GM23338 (cell line): Measurements from ENCODE around the gene ZFY. TPM values are rescaled to one million over a fixed set of nuclear protein-coding genes. Genes with fewer than 3 reads are reported as not detected.
"Not testable (repeated sequence)": the region's sequence is repeated elsewhere in the genome, so short reads cannot be mapped to it uniquely, and the experiment has no call there.

Experiments
- ATAC-seq: fragments of 200-7000 bp; cut with Tn5 transposase; 3 replicates; pipeline ENCODE4 v1.9.1; 2020
- DNase-seq: peaks from one replicate; pipeline ENCODE4 v3.0.0-alpha.2; 2015; ENCODE audit warnings: low spot score
- H2AFZ ChIP-seq: fragments of 200-600 bp; sonication (generic); 2 replicates; pipeline ENCODE4 v1.8.0; 2016; ENCODE audit warnings: antibody characterized with exemption, mild to moderate bottlenecking, moderate library complexity
- H3F3A ChIP-seq: fragments of 200-600 bp; sonication (generic); replicated peaks from 2 replicates; pipeline ENCODE4 v1.8.0; 2017; ENCODE audit warnings: antibody characterized with exemption, mixed run types, low read depth
- H3K27ac ChIP-seq: fragments of 200-600 bp; sonication (generic); 2 replicates; pipeline ENCODE4 v1.6.1; 2016; ENCODE audit warnings: low read depth
- H3K27me3 ChIP-seq: fragments of 200-600 bp; sonication (generic); 2 replicates; pipeline ENCODE4 v1.8.0; 2016; ENCODE audit warnings: mild to moderate bottlenecking, mixed run types, moderate library complexity; ENCODE audit not compliant: insufficient read depth
- H3K36me3 ChIP-seq: fragments of 200-600 bp; sonication (generic); 2 replicates; pipeline ENCODE4 v1.8.0; 2016; ENCODE audit warnings: mild to moderate bottlenecking; ENCODE audit not compliant: insufficient read depth
- H3K4me1 ChIP-seq: fragments of 200-600 bp; sonication (generic); 2 replicates; pipeline ENCODE4 v1.8.0; 2016; ENCODE audit warnings: mild to moderate bottlenecking, moderate library complexity; ENCODE audit not compliant: insufficient read depth
- H3K4me2 ChIP-seq: fragments of 200-600 bp; sonication (generic); 2 replicates; pipeline ENCODE4 v1.7.1; 2017; ENCODE audit warnings: mixed run types
- H3K4me3 ChIP-seq: fragments of 200-600 bp; sonication (generic); 2 replicates; pipeline ENCODE4 v1.6.1; 2016; ENCODE audit warnings: mixed run types
- H3K79me2 ChIP-seq: fragments of 200-600 bp; sonication (generic); replicated peaks from 2 replicates; pipeline ENCODE4 v1.8.0; 2017; ENCODE audit warnings: mild to moderate bottlenecking; ENCODE audit not compliant: insufficient read depth
- H3K9me2 ChIP-seq: fragments of 200-600 bp; sonication (generic); 2 replicates; pipeline ENCODE4 v1.8.0; 2017; ENCODE audit not compliant: insufficient read depth
- H4K20me1 ChIP-seq: fragments of 200-600 bp; sonication (generic); replicated peaks from 2 replicates; pipeline ENCODE4 v1.8.0; 2017; ENCODE audit warnings: mild to moderate bottlenecking; ENCODE audit not compliant: insufficient read depth
- H3K27ac Mint-ChIP-seq: 2 replicates; pipeline ENCODE4 v1.8.0; 2020; ENCODE audit warnings: inconsistent platforms, mild to moderate bottlenecking, moderate library complexity, mixed read lengths
- H3K27me3 Mint-ChIP-seq: 3 replicates; pipeline ENCODE4 v1.8.0; 2022; ENCODE audit warnings: low read depth, mild to moderate bottlenecking, moderate library complexity, mixed read lengths, inconsistent platforms; ENCODE audit not compliant: insufficient read depth, poor library complexity
- H3K36me3 Mint-ChIP-seq: 3 replicates; pipeline ENCODE4 v1.8.0; 2021; ENCODE audit warnings: low read depth, mild to moderate bottlenecking, inconsistent platforms, moderate library complexity, mixed read lengths
- H3K4me1 Mint-ChIP-seq: 3 replicates; pipeline ENCODE4 v1.8.0; 2020; ENCODE audit warnings: mild to moderate bottlenecking, inconsistent platforms, mixed read lengths
- H3K4me3 Mint-ChIP-seq: 3 replicates; pipeline ENCODE4 v1.8.0; 2021; ENCODE audit warnings: moderate library complexity, mild to moderate bottlenecking, inconsistent platforms, mixed read lengths
- H3K9me3 Mint-ChIP-seq: 3 replicates; pipeline ENCODE4 v1.8.0; 2020; ENCODE audit warnings: moderate library complexity, mild to moderate bottlenecking, inconsistent platforms, mixed read lengths
- CREB1 ChIP-seq: fragments of 250-450 bp; sonication (Bioruptor Pico); IDR thresholded peaks from 2 replicates; pipeline ENCODE4 v1.5.0; 2020; ENCODE audit warnings: low read depth, mild to moderate bottlenecking, moderate library complexity
- CTCF ChIP-seq, 2 experiments: fragments of 200-600 bp in 1 of 2; sonication (generic) in 1 of 2; conservative IDR thresholded peaks; 2 replicates each; pipeline versions ENCODE4 v1.5.1 to v1.6.1; 2016 to 2017; ENCODE audit warnings: antibody characterized with exemption in 2 of 2, low read depth in 2 of 2, mild to moderate bottlenecking in 2 of 2, moderate library complexity in 1 of 2
- ETS1 ChIP-seq: IDR thresholded peaks from 2 replicates; pipeline ENCODE4 v1.6.1; 2016; ENCODE audit warnings: antibody characterized with exemption
- EZH2phosphoT487 ChIP-seq: fragments of 200-600 bp; sonication (generic); IDR thresholded peaks from one replicate; pipeline ENCODE4 v1.8.1; 2018; ENCODE audit warnings: antibody characterized with exemption; ENCODE audit not compliant: unreplicated experiment
- JUNB ChIP-seq: IDR thresholded peaks from one replicate; pipeline ENCODE4 v1.6.1; 2016; ENCODE audit warnings: antibody characterized with exemption; ENCODE audit not compliant: unreplicated experiment
- NANOG ChIP-seq: IDR thresholded peaks from 2 replicates; pipeline ENCODE4 v1.6.1; 2016; ENCODE audit warnings: antibody characterized with exemption, borderline replicate concordance
- POLR2AphosphoS5 ChIP-seq: IDR thresholded peaks from 2 replicates; pipeline ENCODE4 v1.6.1; 2016; ENCODE audit warnings: antibody characterized with exemption, low read depth
- STAT1 ChIP-seq: IDR thresholded peaks from one replicate; pipeline ENCODE4 v1.6.1; 2016; ENCODE audit warnings: antibody characterized with exemption; ENCODE audit not compliant: unreplicated experiment
- ZNF114 ChIP-seq: fragments of 250-450 bp; sonication (Bioruptor Pico); IDR thresholded peaks from 2 replicates; pipeline ENCODE4 v1.5.0; 2020; ENCODE audit warnings: mild to moderate bottlenecking, moderate library complexity
- ZNF331 ChIP-seq: fragments of 250-450 bp; sonication (Bioruptor Pico); IDR thresholded peaks from 2 replicates; pipeline ENCODE4 v1.5.0; 2020; ENCODE audit warnings: low read depth, mild to moderate bottlenecking, moderate library complexity
- polyA plus RNA-seq: library from polyadenylated mRNA; unstranded; fragments of >200 nt; fragmentation: Nextera tagmentation; extraction: Ambion mirVana; gene quantifications from 2 replicates; pipeline ENCODE4 v1.2.1, GENCODE V29; 2016
- total RNA-seq: library from RNA; depleted of rRNA; stranded (reverse); fragments of >200 nt; shearing (Covaris generic); gene quantifications from 2 replicates; pipeline ENCODE4 v1.2.3, GENCODE V29; 2014

Gene ZFY
- total and polyA plus RNA-seq, 2 experiments from 2014 or later, result 4.5 to 9.4 TPM

- peak overlapping the region; percentile 26; the same call in 1 of the 2 replicates for H3K4me2 ChIP-seq
- Mint-ChIP-seq H3K27ac (peak overlapping the region; percentile 70; the same call in 1 of the 2 replicates), H3K9me3 (no peaks in the 10 kb centered on the region), H3K4me3 (peak overlapping the region; percentile 14; the same call in 1 of the 3 replicates), H3K27me3 (peaks cover 2% of the 10 kb centered on the region), H3K36me3 (no peaks in the 10 kb centered on the region), H3K4me1 (peaks cover 18% of the 10 kb centered on the region)
- no peaks in the 10 kb centered on the region for H4K20me1 ChIP-seq
- no peaks in the 10 kb centered on the region for H3K79me2 ChIP-seq
- no peaks in the 10 kb centered on the region for H3K9me2 ChIP-seq
- H3K27ac ChIP-seq, result no peak overlapping the region
- H3K27me3 ChIP-seq, result no peaks in the 10 kb centered on the region
- 0 out of 2 replicates have a peak overlapping the region, but pooled peaks have one; percentile 52 for H2AFZ ChIP-seq
- no peaks in the 10 kb centered on the region for H3K36me3 ChIP-seq
- no peak for TF ChIP-seq STAT1
- no peak for TF ChIP-seq CREB1 (CRISPR knock-in tag)
- no peak for TF ChIP-seq POLR2AphosphoS5
- no peak for TF ChIP-seq ZNF114 (CRISPR knock-in tag)
- no peak for TF ChIP-seq EZH2phosphoT487
- TF ChIP-seq JUNB, result no peak
- TF ChIP-seq NANOG, result no peak
- no peak for TF ChIP-seq ETS1
- no peak for TF ChIP-seq CTCF (conservative IDR thresholded peaks at IDR 0.05; ENCODE audit: low read depth in 2 of 2)
- no peak for TF ChIP-seq ZNF331 (CRISPR knock-in tag)
- peak; percentile 83 for ATAC-seq
- peaks cover 8% of the 10 kb centered on the region; the same call in 1 of the 2 replicates for H3K4me1 ChIP-seq
- DNase-seq, result peak; percentile 26
- no peaks in the 10 kb centered on the region for H3F3A ChIP-seq
- H3K4me3 ChIP-seq, result no peak overlapping the region
These were observed 68.7 kb downstream of the ZFY start for GRCh38 chrY:3003846-3004245.

- not testable (repeated sequence) for H3K27me3 Mint-ChIP-seq, DNase-seq, H3K4me3 ChIP-seq, H3K36me3 Mint-ChIP-seq, H3K79me2 ChIP-seq, H3K27me3 ChIP-seq, H3K4me3 Mint-ChIP-seq, H3K27ac ChIP-seq, H3K9me3 Mint-ChIP-seq, ATAC-seq, H3K9me2 ChIP-seq, H3K27ac Mint-ChIP-seq, H3K4me2 ChIP-seq, H3F3A ChIP-seq, H2AFZ ChIP-seq, H3K36me3 ChIP-seq, H4K20me1 ChIP-seq, H3K4me1 ChIP-seq
- peaks cover 18% of the 10 kb centered on the region for H3K4me1 Mint-ChIP-seq
These were observed 70.8 kb downstream of the ZFY start for GRCh38 chrY:3006031-3006430.
